Measurements from ENCODE around the gene DRC7.
"Not testable (repeated sequence)": the region's sequence is repeated elsewhere in the genome, so short reads cannot be mapped to it uniquely, and the experiment has no call there.

The DRC7 gene

GRCh38 chr16:57663917-57664661 lies 30.5 kb upstream of the DRC7 start:
- no peak for TF ChIP-seq JUND (IDR thresholded peaks at IDR 0.05; ENCODE audit: low read depth)
- DNase-seq (ENCODE audit: low read depth in 1 of 2, low spot score in 1 of 2): no peak

GRCh38 chr16:57664662-57665025 lies 30.0 kb upstream of the DRC7 start:
- in situ Hi-C loops (cut with HindIII; ENCODE audit: low pct_unique_long_range_greater_than_20kb, low sequenced_read_pairs): no loop called here
- no peak for DNase-seq (ENCODE audit: low read depth in 1 of 2, low spot score in 1 of 2)
- TF ChIP-seq JUND (IDR thresholded peaks at IDR 0.05; ENCODE audit: low read depth): no peak

More at GRCh38 chr16:57663917-57664661, 30.5 kb upstream of the DRC7 start:
- in situ Hi-C loops (cut with HindIII; ENCODE audit: low pct_unique_long_range_greater_than_20kb, low sequenced_read_pairs): no loop called here

- DNase-seq (ENCODE audit: low read depth in 1 of 2, low spot score in 1 of 2): no peak
- in situ Hi-C loops (cut with HindIII; ENCODE audit: low pct_unique_long_range_greater_than_20kb, low sequenced_read_pairs): no loop called here
- no peak for TF ChIP-seq JUND (IDR thresholded peaks at IDR 0.05; ENCODE audit: low read depth)
Observed at GRCh38 chr16:57665541-57665940, 29.1 kb upstream of the DRC7 start.

- DNase-seq (ENCODE audit: low read depth in 1 of 2, low spot score in 1 of 2): no peak
- in situ Hi-C loops (cut with HindIII; ENCODE audit: low pct_unique_long_range_greater_than_20kb, low sequenced_read_pairs): no loop called here
- no peak for TF ChIP-seq JUND (IDR thresholded peaks at IDR 0.05; ENCODE audit: low read depth)
Observed at GRCh38 chr16:57666353-57667047, 28.1 kb upstream of the DRC7 start.

GRCh38 chr16:57667048-57667525 lies 27.5 kb upstream of the DRC7 start:
- no peak for TF ChIP-seq JUND (IDR thresholded peaks at IDR 0.05; ENCODE audit: low read depth)
- in situ Hi-C loops (cut with HindIII; ENCODE audit: low pct_unique_long_range_greater_than_20kb, low sequenced_read_pairs): no loop called here
- DNase-seq (ENCODE audit: low read depth in 1 of 2, low spot score in 1 of 2): no peak

- in situ Hi-C loops (cut with HindIII; ENCODE audit: low pct_unique_long_range_greater_than_20kb, low sequenced_read_pairs): no loop called here
- no peak for TF ChIP-seq JUND (IDR thresholded peaks at IDR 0.05; ENCODE audit: low read depth)
- no peak for DNase-seq (ENCODE audit: low read depth in 1 of 2, low spot score in 1 of 2)
Observed at GRCh38 chr16:57667526-57668262, 26.9 kb upstream of the DRC7 start.

GRCh38 chr16:57668263-57668571 lies 26.4 kb upstream of the DRC7 start, which contains the start of gene ADGRG3:
Gene ADGRG3 (plus strand): TSS chr16:57668306. CDS start chr16:57668348, 42 bp downstream.
- TF ChIP-seq JUND (IDR thresholded peaks at IDR 0.05; ENCODE audit: low read depth): no peak
- DNase-seq (ENCODE audit: low read depth in 1 of 2, low spot score in 1 of 2): no peak
- in situ Hi-C loops (cut with HindIII; ENCODE audit: low pct_unique_long_range_greater_than_20kb, low sequenced_read_pairs): no loop called here

- TF ChIP-seq JUND (IDR thresholded peaks at IDR 0.05; ENCODE audit: low read depth): no peak
- in situ Hi-C loops (cut with HindIII; ENCODE audit: low pct_unique_long_range_greater_than_20kb, low sequenced_read_pairs): no loop called here
- no peak for DNase-seq (ENCODE audit: low read depth in 1 of 2, low spot score in 1 of 2)
Observed at GRCh38 chr16:57668630-57669475, 25.8 kb upstream of the DRC7 start.

GRCh38 chr16:57669476-57670162 lies 25.0 kb upstream of the DRC7 start:
- TF ChIP-seq JUND (IDR thresholded peaks at IDR 0.05; ENCODE audit: low read depth): no peak
- DNase-seq (ENCODE audit: low read depth in 1 of 2, low spot score in 1 of 2): no peak

GRCh38 chr16:57670196-57670595 lies 24.4 kb upstream of the DRC7 start:
- in situ Hi-C loops (cut with HindIII; ENCODE audit: low pct_unique_long_range_greater_than_20kb, low sequenced_read_pairs): no loop called here
- TF ChIP-seq JUND (IDR thresholded peaks at IDR 0.05; ENCODE audit: low read depth): no peak

More at GRCh38 chr16:57669476-57670162, 25.0 kb upstream of the DRC7 start:
- in situ Hi-C loops (cut with HindIII; ENCODE audit: low pct_unique_long_range_greater_than_20kb, low sequenced_read_pairs): no loop called here

GRCh38 chr16:57671451-57671850 lies 23.2 kb upstream of the DRC7 start:
- DNase-seq (ENCODE audit: low read depth in 1 of 2, low spot score in 1 of 2); in situ Hi-C loops (cut with HindIII; ENCODE audit: low pct_unique_long_range_greater_than_20kb, low sequenced_read_pairs): not testable (repeated sequence)

More at GRCh38 chr16:57670196-57670595, 24.4 kb upstream of the DRC7 start:
- no peak for DNase-seq (ENCODE audit: low read depth in 1 of 2, low spot score in 1 of 2)

Measured in T47D (cell line).